Prostate gland (tissue), 2 donors: ENCODE measurements around the gene NKD2.

Experiments used
- CTCF ChIP-seq, 4 experiments: fragments of 200-600 bp in 2 of 4; fragments of 450-650 bp in 2 of 4; sonication (generic) in 2 of 4; IDR thresholded peaks; 1 replicate in 3 of 4; 2 replicates in 1 of 4; pipeline ENCODE4 v1.5.1; 2016 to 2019; ENCODE audit warnings: antibody characterized with exemption in 4 of 4, mild to moderate bottlenecking in 2 of 4, moderate library complexity in 2 of 4
- POLR2A ChIP-seq: fragments of 450-650 bp; IDR thresholded peaks from one replicate; pipeline ENCODE4 v1.6.1; 2016; ENCODE audit warnings: antibody characterized with exemption, mild to moderate bottlenecking
- POLR2AphosphoS5 ChIP-seq: sonication (generic); formaldehyde crosslinking; IDR thresholded peaks from one replicate; pipeline ENCODE4 v1.6.1; 2017; ENCODE audit warnings: antibody characterized with exemption

- TF ChIP-seq CTCF (IDR thresholded peaks at IDR 0.05) (no peak), POLR2AphosphoS5 (no peak), POLR2A (no peak)
Measured at GRCh38 chr5:963673-964531, 44.7 kb upstream of the NKD2 start.
